ENCODE data around the gene RYR3.

DNA sequence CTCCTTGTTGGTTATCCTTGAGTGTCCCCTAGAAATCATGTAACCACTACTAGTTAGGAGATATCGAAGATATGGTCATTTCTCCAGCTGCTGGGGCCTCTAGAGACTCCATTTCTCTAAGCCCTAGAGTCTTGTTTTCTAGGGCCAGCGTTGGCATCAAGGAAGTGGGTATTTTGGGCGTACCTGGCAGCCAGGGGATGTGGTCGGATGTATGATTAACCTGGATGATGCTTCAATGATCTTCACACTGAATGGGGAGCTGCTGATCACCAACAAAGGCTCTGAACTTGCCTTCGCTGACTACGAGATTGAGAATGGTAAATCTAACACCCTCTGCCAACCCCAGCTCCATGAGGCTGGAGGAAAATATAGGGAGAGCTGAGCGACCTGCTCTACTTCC lies 325.5 kb downstream of the RYR3 start:
- TF ChIP-seq GLIS3 (CRISPR knock-in tag; IDR thresholded peaks at IDR 0.05) (no peak), ZFP3 (CRISPR knock-in tag; IDR thresholded peaks at IDR 0.05) (no peak)
